Measurements from ENCODE around the gene CLCC1.

GRCh38 chr1:109011335-109011734 lies 48.1 kb upstream of the CLCC1 start:
- TF ChIP-seq CTCF (conservative IDR thresholded peaks at IDR 0.05 in 1 of 2, IDR thresholded peaks at IDR 0.05 in 1 of 2; ENCODE audit: extremely low read depth in 1 of 2, insufficient read depth in 1 of 2, low read depth in 1 of 2, low read length in 2 of 2), result no peak
- TF ChIP-seq EZH2 (IDR thresholded peaks at IDR 0.05; ENCODE audit: borderline replicate concordance, low read length), result no peak

All from mammary epithelial cell (primary cell).